CD4-positive, alpha-beta memory T cell (primary cell): ENCODE data around the gene CAVIN2. TPM values are rescaled to one million over a fixed set of nuclear protein-coding genes. Genes with fewer than 3 reads are reported as not detected.

Experiments
- CTCF ChIA-PET: fragments of 350-600 bp; sonication (Branson Sonifier 250); formaldehyde crosslinking; loops from one replicate; lab custom pipeline; 2021; ENCODE audit warnings: inconsistent platforms; ENCODE audit not compliant: partially characterized antibody; lab: Charles Lee
- POLR2A ChIA-PET: fragments of 350-600 bp; sonication (Branson Sonifier 250); formaldehyde crosslinking; loops from one replicate; lab custom pipeline; 2021; ENCODE audit not compliant: partially characterized antibody; lab: Charles Lee
- DNase-seq, 5 donors: peaks; one replicate each; pipeline versions ENCODE4 v3.0.0 to v3.0.0-alpha.2; 2020 to 2022; ENCODE audit warnings: mixed read lengths in 1 of 5
- H3K27ac ChIP-seq: one replicate; pipeline ENCODE4 v1.7.0; 2013; ENCODE audit warnings: low read depth, low read length
- H3K27me3 ChIP-seq: 2 replicates; pipeline ENCODE4 v1.7.0; 2013; ENCODE audit warnings: mild to moderate bottlenecking, low read length, moderate library complexity; ENCODE audit not compliant: insufficient read depth
- H3K36me3 ChIP-seq: 2 replicates; pipeline ENCODE4 v1.7.0; 2013; ENCODE audit warnings: mild to moderate bottlenecking, low read length, moderate library complexity; ENCODE audit not compliant: insufficient read depth
- H3K4me1 ChIP-seq: 2 replicates; pipeline ENCODE4 v1.7.0; 2013; ENCODE audit warnings: mild to moderate bottlenecking, low read length, moderate library complexity; ENCODE audit not compliant: insufficient read depth
- H3K4me3 ChIP-seq, 2 donors: one replicate each; pipeline ENCODE4 v1.7.0; 2013; ENCODE audit warnings: low read length in 2 of 2, mild to moderate bottlenecking in 1 of 2
- H3K9me3 ChIP-seq, 2 donors: one replicate each; pipeline ENCODE4 v1.7.0; 2013; ENCODE audit warnings: low read length in 2 of 2, control low read depth in 1 of 2; ENCODE audit not compliant: control insufficient read depth in 1 of 2
- H3K27ac Mint-ChIP-seq, 7 donors: one replicate each; pipeline ENCODE4 v1.8.0; 2020 to 2021; ENCODE audit warnings: mixed read lengths in 7 of 7, mild to moderate bottlenecking in 6 of 7, inconsistent platforms in 3 of 7, moderate library complexity in 3 of 7
- H3K27me3 Mint-ChIP-seq, 2 donors: one replicate each; pipeline ENCODE4 v1.8.0; 2020 to 2021; ENCODE audit warnings: mixed read lengths in 2 of 2
- H3K36me3 Mint-ChIP-seq, 2 donors: one replicate each; pipeline ENCODE4 v1.8.0; 2020 to 2021; ENCODE audit warnings: mixed read lengths in 2 of 2, inconsistent platforms in 1 of 2, mild to moderate bottlenecking in 1 of 2
- H3K4me1 Mint-ChIP-seq, 4 donors: one replicate each; pipeline ENCODE4 v1.8.0; 2020 to 2021; ENCODE audit warnings: mixed read lengths in 4 of 4, mild to moderate bottlenecking in 1 of 4
- H3K4me3 Mint-ChIP-seq, 8 donors: one replicate each; pipeline ENCODE4 v1.8.0; 2020 to 2021; ENCODE audit warnings: mixed read lengths in 8 of 8, mild to moderate bottlenecking in 7 of 8, moderate library complexity in 6 of 8, inconsistent platforms in 3 of 8
- H3K9me3 Mint-ChIP-seq, 8 donors: one replicate each; pipeline ENCODE4 v1.8.0; 2020 to 2021; ENCODE audit warnings: mixed read lengths in 8 of 8, mild to moderate bottlenecking in 5 of 8, inconsistent platforms in 3 of 8, moderate library complexity in 1 of 8
- intact Hi-C: fragments of 100-400 bp; cut with micrococcal nuclease; formaldehyde crosslinking; loops from one replicate; pipeline ENCODE4 v1.15.1; 2023
- polyA plus RNA-seq, 2 donors: library from polyadenylated mRNA; unstranded; fragments of 300-500 nt; fragmentation: Illumina TruSeq; gene quantifications; one replicate each; pipeline ENCODE4 v1.2.3, GENCODE V29; 2021
- total RNA-seq, 2 experiments: library from RNA; stranded (reverse); gene quantifications; one replicate each; pipeline ENCODE4 v1.2.3, GENCODE V29; 2021

The CAVIN2 gene
- total and polyA plus RNA-seq, 4 experiments from 2014 or later = 0.06 TPM; not detected in 3

DNA sequence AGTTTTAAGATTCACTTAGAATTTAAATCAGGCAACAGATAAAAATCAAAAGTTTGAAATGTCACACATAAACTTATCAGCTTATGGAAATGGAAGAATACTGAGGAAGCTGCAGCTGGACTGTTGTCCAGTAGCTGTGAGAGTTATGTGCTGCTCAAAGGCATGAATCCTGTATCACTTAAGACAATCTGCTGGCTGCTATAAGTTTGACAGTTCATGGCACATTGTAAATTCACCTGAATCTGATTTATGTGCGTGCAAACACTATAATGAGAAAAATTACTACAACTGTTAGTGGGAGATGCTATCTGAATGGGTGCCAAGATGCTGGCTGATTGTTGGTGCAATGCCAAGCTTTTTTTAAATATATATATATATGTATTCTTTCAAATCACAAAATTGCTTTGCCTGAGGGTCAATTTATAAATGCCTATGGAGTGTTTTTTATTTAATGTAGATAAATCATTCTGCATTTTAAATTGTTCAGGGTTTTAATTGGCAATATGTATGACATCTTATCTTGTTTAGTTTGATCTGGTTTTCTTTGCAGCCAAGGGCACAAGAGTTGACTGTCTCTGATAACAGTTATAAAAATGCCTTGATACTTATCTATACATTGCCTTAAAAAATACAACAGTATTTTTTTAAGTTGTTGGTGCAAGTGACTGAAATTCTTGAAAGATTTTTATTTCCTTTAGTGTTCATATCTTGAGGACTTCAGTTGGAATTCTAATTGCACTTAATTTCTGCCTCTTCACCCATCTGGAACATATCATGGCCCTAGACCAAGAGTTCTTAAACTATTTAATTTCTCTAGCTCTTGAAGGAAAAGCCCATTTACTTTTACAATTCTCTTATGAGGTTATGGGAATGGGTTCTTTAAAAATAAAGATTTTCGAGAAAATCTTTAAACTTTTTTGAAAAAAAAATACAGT is 48.7 kb downstream of the CAVIN2 start:
- intact Hi-C loops = no loop called here
- no peaks in the 10 kb centered on the region for H3K36me3 Mint-ChIP-seq

DNA sequence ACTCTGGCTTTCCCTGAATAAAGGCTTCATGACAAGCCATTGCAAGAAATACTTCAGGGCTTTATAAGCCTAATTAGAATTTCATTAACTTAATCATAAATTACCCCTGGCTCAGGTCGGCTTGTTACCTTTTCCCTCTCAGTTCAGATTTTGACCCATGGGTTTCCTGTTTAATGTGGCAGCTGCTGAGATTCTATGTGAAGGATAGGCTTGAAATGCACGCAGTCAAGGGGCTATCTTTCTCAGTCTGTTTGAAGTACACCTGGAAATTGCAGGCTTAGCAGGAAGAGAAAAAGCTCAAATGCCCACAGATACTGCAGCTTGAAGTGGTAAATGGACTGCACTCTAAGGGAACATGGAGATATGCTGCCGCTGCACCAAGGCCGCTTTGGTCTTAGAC is 49.4 kb downstream of the CAVIN2 start:
- no peaks in the 10 kb centered on the region for H3K9me3 ChIP-seq
- no peak overlapping the region for H3K27ac ChIP-seq
- Mint-ChIP-seq H3K36me3 (no peaks in the 10 kb centered on the region), H3K4me1 (no peaks in the 10 kb centered on the region), H3K27me3 (peaks cover 11 to 19% of the 10 kb centered on the region in 2 donors), H3K27ac (no peak overlapping the region), H3K4me3 (no peak overlapping the region), H3K9me3 (peaks cover 0 to 2% (median 0%) of the 10 kb centered on the region in 8 donors)
- H3K4me1 ChIP-seq = no peaks in the 10 kb centered on the region
- H3K27me3 ChIP-seq = no peaks in the 10 kb centered on the region
- CTCF ChIA-PET = no interaction called here
- no peak for DNase-seq
- intact Hi-C loops = no loop called here
- H3K36me3 ChIP-seq = no peaks in the 10 kb centered on the region
- POLR2A ChIA-PET = no interaction called here
- no peak overlapping the region for H3K4me3 ChIP-seq

More for the DNA sequence above, 48.7 kb downstream of the CAVIN2 start:
- Mint-ChIP-seq H3K9me3 (no peaks in the 10 kb centered on the region), H3K4me3 (no peak overlapping the region), H3K27me3 (peaks cover 7 to 13% of the 10 kb centered on the region in 2 donors), H3K4me1 (no peaks in the 10 kb centered on the region), H3K27ac (no peak overlapping the region)
- H3K36me3 ChIP-seq = no peaks in the 10 kb centered on the region
- CTCF ChIA-PET = no interaction called here
- no peak for DNase-seq
- POLR2A ChIA-PET = no interaction called here
- no peak overlapping the region for H3K4me3 ChIP-seq
- no peak overlapping the region for H3K27ac ChIP-seq
- H3K27me3 ChIP-seq = no peaks in the 10 kb centered on the region
- no peaks in the 10 kb centered on the region for H3K4me1 ChIP-seq
- H3K9me3 ChIP-seq = no peaks in the 10 kb centered on the region

DNA sequence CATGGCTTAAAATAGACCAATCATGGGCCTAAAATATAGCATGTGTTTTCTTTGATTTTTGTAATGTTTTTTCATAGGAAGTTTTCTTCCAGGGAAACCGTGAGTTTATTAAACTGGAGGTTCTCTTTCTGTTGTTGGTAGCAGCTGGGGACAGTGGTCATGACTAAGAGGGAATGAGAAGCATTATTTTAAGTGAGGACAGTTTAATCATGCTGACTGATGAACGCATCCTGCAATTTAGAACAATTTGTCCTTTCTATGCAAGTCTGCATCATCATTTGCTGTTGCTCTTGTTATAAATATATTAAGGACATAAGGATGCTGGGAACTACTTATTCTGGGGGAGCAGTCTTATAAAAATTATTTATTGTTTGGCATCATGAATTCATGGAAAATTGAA is 51.2 kb downstream of the CAVIN2 start:
- peaks cover 0 to 2% (median 0%) of the 10 kb centered on the region in 8 donors for H3K9me3 Mint-ChIP-seq
- no peak overlapping the region for H3K27ac Mint-ChIP-seq
- CTCF ChIA-PET = no interaction called here
- DNase-seq = no peak
- POLR2A ChIA-PET = no interaction called here
- intact Hi-C loops = no loop called here
- no peaks in the 10 kb centered on the region for H3K4me1 Mint-ChIP-seq
- H3K9me3 ChIP-seq = no peaks in the 10 kb centered on the region
- peaks cover 13 to 26% of the 10 kb centered on the region in 2 donors for H3K27me3 Mint-ChIP-seq
- H3K36me3 ChIP-seq = no peaks in the 10 kb centered on the region
- H3K27me3 ChIP-seq = peaks cover 2% of the 10 kb centered on the region
- no peaks in the 10 kb centered on the region for H3K36me3 Mint-ChIP-seq
- no peak overlapping the region for H3K4me3 ChIP-seq
- no peaks in the 10 kb centered on the region for H3K4me1 ChIP-seq
- no peak overlapping the region for H3K4me3 Mint-ChIP-seq
- H3K27ac ChIP-seq = no peak overlapping the region

DNA sequence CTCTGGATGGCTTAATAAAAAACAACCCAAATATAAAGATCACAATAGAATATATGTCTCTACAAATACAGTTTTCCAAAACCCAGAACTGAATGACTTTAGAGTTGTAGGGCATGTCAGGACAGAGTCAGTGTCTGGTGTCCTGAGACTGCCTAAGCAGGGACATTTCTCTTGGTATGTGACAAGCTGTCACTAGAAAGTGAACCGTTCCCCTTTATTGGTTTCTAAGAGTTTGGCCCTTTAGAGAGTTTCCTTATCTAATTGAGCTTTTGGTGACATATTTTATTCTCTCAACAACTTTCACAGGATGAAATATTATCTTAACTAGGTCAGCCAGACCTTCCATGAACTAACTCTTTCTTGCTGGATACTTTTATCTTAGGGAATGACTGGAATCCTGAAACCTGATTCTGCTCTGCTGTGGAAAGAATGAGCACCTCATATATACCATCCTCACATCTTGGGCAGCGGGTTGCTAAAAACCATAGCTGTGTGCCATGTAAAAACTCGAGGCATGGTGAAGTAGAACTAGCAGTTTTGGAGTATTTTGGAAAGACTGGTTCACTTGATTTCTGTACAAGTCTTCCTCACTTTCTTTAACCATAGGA is 54.8 kb downstream of the CAVIN2 start:
- ChIA-PET CTCF (interaction anchor here (0.5 to 1.6 kb wide), 2 partner anchors 33 to 190 kb away, joined by 3 read pairs; no protein-coding TSS in a partner anchor), POLR2A (no interaction called here)
- DNase-seq = no peak
- Mint-ChIP-seq H3K36me3 (no peaks in the 10 kb centered on the region), H3K27me3 (peaks cover 20 to 23% of the 10 kb centered on the region in 2 donors), H3K27ac (no peak overlapping the region), H3K4me1 (peaks cover 0 to 8% (median 3%) of the 10 kb centered on the region in 4 donors), H3K4me3 (no peak overlapping the region), H3K9me3 (peaks cover 0 to 2% (median 0%) of the 10 kb centered on the region in 8 donors)
- Histone ChIP-seq H3K27ac (no peak overlapping the region), H3K4me1 (no peaks in the 10 kb centered on the region), H3K36me3 (no peaks in the 10 kb centered on the region), H3K27me3 (peaks cover 10% of the 10 kb centered on the region), H3K9me3 (no peaks in the 10 kb centered on the region), H3K4me3 (no peak overlapping the region)
- intact Hi-C loops = no loop called here

DNA sequence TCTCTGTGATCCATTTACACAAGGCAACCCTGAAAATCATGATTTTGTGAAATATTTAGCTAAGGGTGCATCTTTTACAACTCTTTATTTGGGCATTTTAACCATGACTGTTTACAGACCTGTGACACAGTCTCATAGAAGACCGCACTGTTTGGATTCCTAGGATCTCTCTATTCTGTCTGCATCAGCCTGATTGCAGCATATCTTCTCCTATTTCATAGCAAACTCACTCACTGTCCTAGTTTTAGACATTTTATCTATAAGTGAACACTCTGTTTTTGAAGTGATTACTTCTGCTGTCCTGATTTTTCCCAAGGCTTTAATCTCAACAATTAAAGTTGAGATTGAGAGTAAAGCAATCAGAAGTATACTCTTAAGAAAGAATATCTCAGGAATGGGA is 56.2 kb downstream of the CAVIN2 start:
- no peak overlapping the region for H3K4me3 ChIP-seq
- intact Hi-C loops = no loop called here
- H3K4me1 ChIP-seq = no peaks in the 10 kb centered on the region
- H3K27ac Mint-ChIP-seq = no peak overlapping the region
- peaks cover 10% of the 10 kb centered on the region for H3K27me3 ChIP-seq
- CTCF ChIA-PET = interaction anchor here (0.9 kb wide), 1 partner anchor 34 kb away, joined by 3 read pairs; no protein-coding TSS in a partner anchor
- no peak overlapping the region for H3K27ac ChIP-seq
- DNase-seq = no peak
- no peaks in the 10 kb centered on the region for H3K36me3 ChIP-seq
- no peaks in the 10 kb centered on the region for H3K9me3 ChIP-seq
- POLR2A ChIA-PET = no interaction called here
- peaks cover 0 to 8% (median 4%) of the 10 kb centered on the region in 4 donors for H3K4me1 Mint-ChIP-seq
- peaks cover 19 to 23% of the 10 kb centered on the region in 2 donors for H3K27me3 Mint-ChIP-seq
- H3K9me3 Mint-ChIP-seq = peaks cover 0 to 2% (median 0%) of the 10 kb centered on the region in 8 donors
- no peak overlapping the region for H3K4me3 Mint-ChIP-seq
- no peaks in the 10 kb centered on the region for H3K36me3 Mint-ChIP-seq

DNA sequence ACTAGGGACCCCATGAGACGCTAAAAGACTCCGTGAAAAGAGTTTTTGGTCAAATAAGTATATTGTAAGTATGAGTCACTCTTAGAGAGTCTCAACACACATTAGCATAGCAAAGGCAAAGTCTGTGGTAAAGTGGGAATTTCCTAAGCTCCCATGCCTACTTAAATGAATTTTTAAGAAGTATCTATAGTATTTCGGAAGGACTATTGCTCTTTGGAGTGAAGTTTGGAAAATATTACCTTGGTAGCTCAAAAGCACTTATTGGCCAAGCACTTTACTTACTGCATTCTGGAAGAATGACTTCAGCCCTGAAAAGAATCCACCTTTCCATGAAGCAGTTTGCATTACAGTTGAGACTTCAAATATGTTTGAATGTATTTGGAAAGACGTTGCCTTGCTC is 57.1 kb downstream of the CAVIN2 start:
- Histone ChIP-seq H3K9me3 (no peaks in the 10 kb centered on the region), H3K4me1 (no peaks in the 10 kb centered on the region), H3K27me3 (peaks cover 10% of the 10 kb centered on the region), H3K4me3 (no peak overlapping the region), H3K36me3 (no peaks in the 10 kb centered on the region), H3K27ac (no peak overlapping the region)
- H3K27ac Mint-ChIP-seq = no peak overlapping the region
- peaks cover 0 to 2% (median 0%) of the 10 kb centered on the region in 8 donors for H3K9me3 Mint-ChIP-seq
- POLR2A ChIA-PET = no interaction called here
- no peak for DNase-seq
- no peaks in the 10 kb centered on the region for H3K36me3 Mint-ChIP-seq
- peaks cover 17 to 24% of the 10 kb centered on the region in 2 donors for H3K27me3 Mint-ChIP-seq
- H3K4me1 Mint-ChIP-seq = peaks cover 0 to 8% (median 4%) of the 10 kb centered on the region in 4 donors
- CTCF ChIA-PET = interaction anchor here (0.9 kb wide), 1 partner anchor 33 kb away, joined by 3 read pairs; no protein-coding TSS in a partner anchor
- H3K4me3 Mint-ChIP-seq = no peak overlapping the region
- intact Hi-C loops = no loop called here

DNA sequence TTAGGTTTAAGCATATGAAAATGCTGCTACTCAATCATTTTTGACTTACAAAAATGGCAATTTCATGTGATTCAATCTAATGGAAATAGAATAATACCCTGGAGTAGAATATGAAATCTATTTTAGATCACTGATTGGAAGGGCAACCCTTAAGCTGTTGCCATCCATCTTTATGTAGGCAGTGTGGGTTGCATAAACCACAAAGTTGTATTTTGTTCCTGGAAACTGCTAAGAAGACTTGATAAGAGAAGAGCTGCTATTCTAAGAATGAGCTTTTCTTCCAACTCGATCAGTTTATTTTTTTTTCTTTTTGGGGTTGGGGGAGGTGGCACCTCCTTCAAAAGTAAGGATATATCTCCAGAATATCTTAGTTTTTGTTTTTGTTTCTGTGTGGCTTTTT is 60.2 kb downstream of the CAVIN2 start:
- no peaks in the 10 kb centered on the region for H3K4me1 ChIP-seq
- Mint-ChIP-seq H3K4me1 (peaks cover 0 to 8% (median 4%) of the 10 kb centered on the region in 4 donors), H3K36me3 (no peaks in the 10 kb centered on the region), H3K9me3 (no peaks in the 10 kb centered on the region), H3K27ac (no peak overlapping the region), H3K4me3 (no peak overlapping the region), H3K27me3 (peaks cover 13 to 18% of the 10 kb centered on the region in 2 donors)
- ChIA-PET CTCF (no interaction called here), POLR2A (no interaction called here)
- peaks cover 10% of the 10 kb centered on the region for H3K27me3 ChIP-seq
- no peak for DNase-seq
- no peak overlapping the region for H3K27ac ChIP-seq
- H3K4me3 ChIP-seq = no peak overlapping the region
- intact Hi-C loops = no loop called here
- no peaks in the 10 kb centered on the region for H3K9me3 ChIP-seq
- no peaks in the 10 kb centered on the region for H3K36me3 ChIP-seq
